Heart left ventricle (tissue), 16 donors: Measurements from ENCODE around the gene MC1R. TPM values are rescaled to one million over a fixed set of nuclear protein-coding genes. Genes with fewer than 3 reads are reported as not detected.

Source experiments
- ATAC-seq, 4 donors: fragments of 200-7000 bp; cut with Tn5 transposase; one replicate each; pipeline ENCODE4 v1.9.1; 2020 to 2022; ENCODE audit warnings: moderate library complexity in 4 of 4, mild to moderate bottlenecking in 3 of 4, moderate number of reproducible peaks in 1 of 4
- DNase-seq, 5 donors: peaks; one replicate each; pipeline ENCODE4 v3.0.0-alpha.2; 2020
- H3K27ac ChIP-seq, 12 donors: fragments of 200-600 bp; sonication (generic) in 4 of 12; one replicate each; pipeline versions ENCODE4 v1.5.0 to v1.8.0; 2016 to 2022; ENCODE audit warnings: mild to moderate bottlenecking in 2 of 12
- H3K27me3 ChIP-seq, 9 donors: fragments of 200-600 bp; sonication (generic) in 2 of 9; one replicate each; pipeline versions ENCODE4 v1.5.1 to v1.8.0; 2016 to 2022; ENCODE audit warnings: mild to moderate bottlenecking in 3 of 9
- H3K36me3 ChIP-seq, 9 donors: fragments of 200-600 bp; sonication (generic) in 2 of 9; one replicate each; pipeline versions ENCODE4 v1.5.0 to v1.8.0; 2018 to 2022; ENCODE audit warnings: mild to moderate bottlenecking in 2 of 9
- H3K4me1 ChIP-seq, 12 donors: fragments of 200-600 bp; sonication (generic) in 4 of 12; one replicate each; pipeline versions ENCODE4 v1.5.0 to v1.8.0; 2016 to 2022; ENCODE audit warnings: mild to moderate bottlenecking in 3 of 12
- H3K4me3 ChIP-seq, 12 donors: fragments of 200-600 bp; sonication (generic) in 4 of 12; one replicate each; pipeline versions ENCODE4 v1.5.0 to v1.8.0; 2017 to 2022; ENCODE audit warnings: mild to moderate bottlenecking in 9 of 12, moderate library complexity in 4 of 12
- H3K9me3 ChIP-seq, 12 donors: fragments of 200-600 bp; sonication (generic) in 4 of 12; one replicate each; pipeline versions ENCODE4 v1.5.0 to v1.8.0; 2016 to 2022; ENCODE audit warnings: mild to moderate bottlenecking in 1 of 12
- CTCF ChIP-seq, 12 donors: fragments of 200-600 bp; sonication (generic) in 4 of 12; IDR thresholded peaks; one replicate each; pipeline versions ENCODE4 v1.5.0 to v1.8.0; 2018 to 2022; ENCODE audit warnings: antibody characterized with exemption in 12 of 12, mild to moderate bottlenecking in 5 of 12
- POLR2A ChIP-seq, 2 donors: fragments of 450-650 bp; IDR thresholded peaks; one replicate each; pipeline ENCODE4 v1.6.1; 2017; ENCODE audit warnings: antibody characterized with exemption in 2 of 2, mild to moderate bottlenecking in 2 of 2, moderate library complexity in 2 of 2
- WGBS, 4 donors: extraction: QIAGEN DNeasy Blood & Tissue Kit in 2 of 4; methylation state at CpG; one replicate each; pipeline versions ENCODE4 v1.1.5 to v1.1.7; 2013 to 2018; 5-methylcytosine and 5-hydroxymethylcytosine counted together
- intact Hi-C, 10 donors: fragments of 100-400 bp; cut with DNase I; formaldehyde crosslinking; loops; one replicate each; pipeline versions ENCODE4 v1.11.1 to v1.14.2; 2022
- polyA plus RNA-seq, 2 donors: library from polyadenylated mRNA; stranded (reverse); fragments of 200-250 nt; gene quantifications; one replicate each; pipeline ENCODE4 v1.2.3, GENCODE V29; 2013
- total RNA-seq, 9 donors: library from RNA; depleted of rRNA in 2 of 9; stranded (reverse); fragments of >200 nt in 2 of 9; fragmentation: NEBNext Ultra II Directional in 3 of 9; extraction: Animal tissue kit (Norgen Biotek cat#: 25700) in 3 of 9; gene quantifications; one replicate each; pipeline versions ENCODE4 v1.1.0 to v1.2.4, GENCODE V29; 2016 to 2023
- donor health status: ischemic (EF 13 %, LVEDD 7.1; RV severe dilation, severe dysfunction).
- donor health status: healthy with polysubstance abuse.
- donor health status: DM: no; HTN: yes; CAD: no.
- donor health status: DM: no; HTN: no; CAD: no.
- donor health status: ischemic (EF 25% LVEDD 6.9; RV normal size, moderate dysfunction).
- donor health status: ischemic (EF 25% LVEDD 5.7; RV mildly dilated, moderate dysfunction).
- donor health status: healthy.
- donor health status: DM: yes; HTN: yes; CAD: no.
- donor health status: ischemic (EF 35%, LVEDD 5.7; RV mildly dilated, moderate dysfunction).
- donor health status: nonischemic (EF 11% LVEDD 7.7; RV severe dilation, severe dysfunction).
- donor health status: DM: yes; HTN: yes; CAD: no.
- donor health status: PGD.
- donor health status: ischemic (EF 29% LVEDD 5.4; RV normal size, mild dysfunction).
- donor health status: nonischemic (EF 23%, LVEDD 6.1; RV moderate dilation, normal function).

MC1R gene
- total and polyA plus RNA-seq, 11 donors = 0.42 to 2.1 (median 1.3) TPM

GRCh38 chr16:89906140-89907025, 12.3 kb upstream of the MC1R start:
- H3K9me3 ChIP-seq = no peaks in the 10 kb centered on the region
- H3K27me3 ChIP-seq = no peaks in the 10 kb centered on the region
- TF ChIP-seq POLR2A (IDR thresholded peaks at IDR 0.05) (no peak), CTCF (IDR thresholded peaks at IDR 0.05) (no peak)
- no peak for ATAC-seq
- H3K4me1 ChIP-seq = peaks cover 0 to 12% (median 8%) of the 10 kb centered on the region in 12 donors
- H3K36me3 ChIP-seq = peaks cover 0 to 73% (median 65%) of the 10 kb centered on the region in 9 donors
- no peak for DNase-seq
- intact Hi-C loops = no loop called here
- H3K27ac ChIP-seq = no peak overlapping the region
- no peak overlapping the region for H3K4me3 ChIP-seq
- WGBS, 4 donors = 94 to 97% (median 95%) methylated on average over 33 to 40 of the region's 40 CpGs

GRCh38 chr16:89907055-89907814, 11.4 kb upstream of the MC1R start:
- intact Hi-C loops = no loop called here
- ATAC-seq = no peak
- Histone ChIP-seq H3K4me3 (no peak overlapping the region), H3K9me3 (no peaks in the 10 kb centered on the region), H3K27ac (no peak overlapping the region), H3K27me3 (no peaks in the 10 kb centered on the region), H3K36me3 (peaks cover 0 to 76% (median 71%) of the 10 kb centered on the region in 9 donors), H3K4me1 (peaks cover 0 to 12% (median 8%) of the 10 kb centered on the region in 12 donors)
- TF ChIP-seq POLR2A (IDR thresholded peaks at IDR 0.05) (no peak), CTCF (IDR thresholded peaks at IDR 0.05) (no peak)
- WGBS, 4 donors = 94 to 99% (median 97%) methylated on average over 13 of the region's 13 CpGs
- no peak for DNase-seq

GRCh38 chr16:89908236-89908635, 10.4 kb upstream of the MC1R start:
- no peaks in the 10 kb centered on the region for H3K9me3 ChIP-seq
- no peaks in the 10 kb centered on the region for H3K27me3 ChIP-seq
- ATAC-seq = no peak
- peaks cover 0 to 75% (median 70%) of the 10 kb centered on the region in 9 donors for H3K36me3 ChIP-seq
- intact Hi-C loops = no loop called here
- H3K4me3 ChIP-seq = no peak overlapping the region
- H3K4me1 ChIP-seq = peaks cover 0 to 12% (median 8%) of the 10 kb centered on the region in 12 donors
- no peak overlapping the region for H3K27ac ChIP-seq
- DNase-seq = no peak
- 84 to 97% (median 92%) methylated on average over 4 of the region's 4 CpGs for WGBS, 4 donors
- TF ChIP-seq POLR2A (IDR thresholded peaks at IDR 0.05) = no peak
- TF ChIP-seq CTCF (IDR thresholded peaks at IDR 0.05) = no peak
